GM12878 (cell line): ENCODE data around the gene SEMA7A. TPM values are rescaled to one million over a fixed set of nuclear protein-coding genes. Genes with fewer than 3 reads are reported as not detected.

Source experiments
- ATAC-seq: fragments of 200-7000 bp; cut with Tn5 transposase; 3 replicates; pipeline ENCODE4 v1.9.1; 2020; ENCODE audit warnings: mild to moderate bottlenecking, moderate library complexity
- BruUV-seq: library from RNA; stranded (reverse); fragments of 400-500 nt; replicated peaks from 2 replicates; lab custom pipeline; 2021; lab: Mats Ljungman, UMichigan
- CTCF ChIA-PET: fragments of 300-600 bp; sonication (Branson Sonifier 250); formaldehyde crosslinking; extraction: SDS; loops from one replicate; lab custom pipeline; 2021; ENCODE audit warnings: inconsistent platforms; lab: Yijun Ruan, JAX
- POLR2A ChIA-PET: fragments of 350-600 bp; formaldehyde crosslinking; extraction: SDS; loops from one replicate; lab custom pipeline; 2021; ENCODE audit warnings: inconsistent platforms; lab: Charles Lee
- RAD21 ChIA-PET: fragments of 300-600 bp; sonication (Branson Sonifier 250); formaldehyde crosslinking; loops from one replicate; lab custom pipeline; 2023; ENCODE audit warnings: antibody characterized with exemption; ENCODE audit not compliant: unreplicated experiment; lab: Charles Lee
- SMC1A ChIA-PET: fragments of 300-600 bp; sonication (Branson Sonifier 250); formaldehyde crosslinking; loops from one replicate; lab custom pipeline; 2023; ENCODE audit not compliant: unreplicated experiment, uncharacterized antibody; lab: Charles Lee
- DNase-seq: peaks from one replicate; pipeline ENCODE4 v3.0.0-alpha.2; 2011; ENCODE audit warnings: low read depth, low spot score
- FAIRE-seq: peaks from 3 replicates; lab custom pipeline; 2011; peaks lifted over from hg19 to GRCh38; lab: Jason Lieb, UNC
- H2AFZ ChIP-seq: 2 replicates; pipeline ENCODE4 v1.6.0; 2011; ENCODE audit warnings: low read depth, low read length, control low read depth; ENCODE audit not compliant: control insufficient read depth
- H3K27ac ChIP-seq: 2 replicates; pipeline ENCODE4 v1.5.1; 2011; ENCODE audit warnings: control low read depth; ENCODE audit not compliant: control insufficient read depth, insufficient read depth
- H3K27me3 ChIP-seq, 2 experiments: replicated peaks in 1 of 2; 2 replicates each; pipeline versions ENCODE4 v1.6.0 to v1.6.1; 2011; ENCODE audit warnings: low read length in 1 of 2; ENCODE audit not compliant: control insufficient read depth in 2 of 2, insufficient read depth in 2 of 2
- H3K36me3 ChIP-seq, 2 experiments: 2 replicates each; pipeline ENCODE4 v1.5.1; 2011; ENCODE audit warnings: low read length in 1 of 2; ENCODE audit not compliant: control insufficient read depth in 2 of 2, insufficient read depth in 2 of 2
- H3K4me1 ChIP-seq: 2 replicates; pipeline ENCODE4 v1.6.1; 2011; ENCODE audit warnings: mild to moderate bottlenecking, low read length, moderate library complexity, mixed read lengths; ENCODE audit not compliant: control insufficient read depth, insufficient read depth
- H3K4me2 ChIP-seq: 2 replicates; pipeline ENCODE4 v1.6.0; 2011; ENCODE audit warnings: control low read depth; ENCODE audit not compliant: control insufficient read depth, insufficient read depth
- H3K4me3 ChIP-seq: fragments of 200-600 bp; sonication (generic); 2 replicates; pipeline ENCODE4 v1.5.1; 2016
- H3K79me2 ChIP-seq: 2 replicates; pipeline ENCODE4 v1.6.0; 2011; ENCODE audit warnings: low read length; ENCODE audit not compliant: control insufficient read depth, insufficient read depth
- H3K9ac ChIP-seq: 2 replicates; pipeline ENCODE4 v1.8.0; 2011; ENCODE audit warnings: low read length, control low read depth, mixed read lengths; ENCODE audit not compliant: control insufficient read depth, insufficient read depth
- H3K9me3 ChIP-seq: replicated peaks from 3 replicates; pipeline ENCODE4 v1.5.1; 2011; ENCODE audit warnings: mild to moderate bottlenecking, low read length; ENCODE audit not compliant: control insufficient read depth, insufficient read depth
- H4K20me1 ChIP-seq: 2 replicates; pipeline ENCODE4 v1.6.0; 2011; ENCODE audit not compliant: control insufficient read depth, insufficient read depth
- HDAC6 ChIP-seq: fragments of 200-600 bp; sonication (generic); IDR thresholded peaks from one replicate; pipeline ENCODE4 v1.8.0; 2017; ENCODE audit warnings: antibody characterized with exemption; ENCODE audit not compliant: unreplicated experiment
- IRF4 ChIP-seq: IDR thresholded peaks from 2 replicates; pipeline ENCODE4 v1.6.1; 2011; ENCODE audit warnings: low read depth, low read length
- MEF2A ChIP-seq: IDR thresholded peaks from 2 replicates; pipeline ENCODE4 v1.6.1; 2011; ENCODE audit warnings: low read depth, mild to moderate bottlenecking, low read length, moderate library complexity; ENCODE audit not compliant: insufficient read depth
- NRF1 ChIP-seq: conservative IDR thresholded peaks from 2 replicates; pipeline ENCODE4 v1.6.1; 2011; ENCODE audit warnings: mild to moderate bottlenecking, low read depth, low read length, improper control_type of control experiment
- RAD51 ChIP-seq: fragments of 450-650 bp; IDR thresholded peaks from 2 replicates; pipeline ENCODE4 v1.6.1; 2016; ENCODE audit warnings: moderate library complexity, mild to moderate bottlenecking, inconsistent platforms
- WGBS: methylation state at CpG from one replicate; pipeline ENCODE4 v1.1.6; 2016; ENCODE audit warnings: low lambda C conversion rate; ENCODE audit not compliant: insufficient replicate concordance, insufficient coverage; ENCODE audit errors: missing lambda C conversion rate; 5-methylcytosine and 5-hydroxymethylcytosine counted together
- in situ Hi-C: fragments of 300-500 bp; cut with MboI; formaldehyde crosslinking; loops from 9 replicates; pipeline ENCODE4 v1.14.3; 2018; ENCODE audit warnings: mixed read lengths
- intact Hi-C: fragments of 100-400 bp; cut with micrococcal nuclease; formaldehyde crosslinking; loops from one replicate; pipeline ENCODE4 v1.14.2; 2022; ENCODE audit not compliant: unreplicated experiment
- polyA plus RNA-seq, 11 experiments: library from polyadenylated mRNA; depleted of rRNA in 4 of 11; unstranded in 6 of 11; stranded (reverse) in 5 of 11; fragments of >200 nt; fragmentation: Nextera tagmentation in 4 of 11; fragmentation: Illumina TruSeq in 1 of 11; extraction: Ambion mirVana in 4 of 11; extraction: Trizol in 1 of 11; gene quantifications; 1 replicate in 1 of 11; 2 replicates in 10 of 11; pipeline versions ENCODE4 v1.2.1 to v1.2.3, GENCODE V29; 2011 to 2016; ENCODE audit warnings: inconsistent platforms in 2 of 11, missing spikeins in 2 of 11, low read depth in 1 of 11
- total RNA-seq, 4 experiments: library from RNA; depleted of rRNA in 3 of 4; stranded (reverse); fragments of >200 nt in 3 of 4; fragmentation: Illumina TruSeq in 1 of 4; extraction: Trizol in 1 of 4; gene quantifications; 2 replicates each; pipeline versions ENCODE4 v1.2.1 to v1.2.3, GENCODE V29; 2013 to 2021
- TF ChIP-seq, protein P1 (sequence below): IDR thresholded peaks from 2 replicates; pipeline ENCODE4 v1.6.1; 2011; ENCODE audit warnings: borderline replicate concordance, low read depth, mild to moderate bottlenecking, moderate library complexity, mixed read lengths, low read length; ENCODE audit not compliant: insufficient read depth; ENCODE audit errors: extremely low read length
- TF ChIP-seq, protein P2 (sequence below), 3 experiments: IDR thresholded peaks in 2 of 3; conservative IDR thresholded peaks in 1 of 3; 2 replicates each; pipeline ENCODE4 v1.5.1; 2011; ENCODE audit warnings: low read depth in 3 of 3, low read length in 3 of 3, mild to moderate bottlenecking in 3 of 3, control low read depth in 2 of 3, moderate library complexity in 2 of 3, inconsistent platforms in 1 of 3, mixed read lengths in 1 of 3; ENCODE audit not compliant: control insufficient read depth in 2 of 3, insufficient read depth in 1 of 3; ENCODE audit errors: extremely low read depth in 1 of 3
- TF ChIP-seq, protein P3 (sequence below): fragments of 450-650 bp; IDR thresholded peaks from 2 replicates; pipeline ENCODE4 v1.6.1; 2018; ENCODE audit warnings: borderline replicate concordance, mild to moderate bottlenecking; ENCODE audit not compliant: partially characterized antibody

Gene SEMA7A
- total and polyA plus RNA-seq, 10 of the 15 experiments (the other 5 are each of a cell fraction or from before 2014, with no cell fraction given) = 0.08 to 112 (median 53.5) TPM

DNA sequence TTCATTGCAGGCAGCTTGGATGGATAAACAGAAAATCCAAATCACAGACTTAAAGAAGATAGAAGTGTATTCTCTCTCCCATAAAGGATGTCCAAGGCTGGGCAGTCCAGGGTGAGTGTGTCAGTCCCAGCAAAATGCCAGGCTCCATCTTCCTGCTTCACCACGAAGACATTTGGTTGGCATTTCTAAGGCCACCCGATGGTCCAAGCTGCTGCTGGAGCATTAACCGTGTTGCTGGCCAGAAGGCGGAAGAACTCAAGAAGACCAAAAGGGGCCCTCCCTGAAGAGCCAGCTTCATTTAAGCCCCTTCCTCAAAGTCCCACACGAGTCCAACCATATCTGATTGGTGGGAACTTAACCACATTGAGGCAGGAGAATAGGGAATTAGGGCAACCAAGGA is 63.3 kb downstream of the SEMA7A start:
- peaks cover 1 to 3% of the 10 kb centered on the region in 2 experiments; a peak in 3 of 4 replicates for H3K27me3 ChIP-seq
- H4K20me1 ChIP-seq = no peaks in the 10 kb centered on the region
- intact Hi-C loops (no loop called here), in situ Hi-C loops (no loop called here)
- H3K9me3 ChIP-seq = no peaks in the 10 kb centered on the region
- ATAC-seq = no peak
- no peaks in the 10 kb centered on the region; the same call in 1 of the 2 replicates for H3K79me2 ChIP-seq
- WGBS = 53% methylated on average over 5 of the region's 5 CpGs
- no peaks in the 10 kb centered on the region for H3K36me3 ChIP-seq
- ChIA-PET RAD21 (no interaction called here), CTCF (interaction anchor here (3.8 to 21.7 kb wide), 3 partner anchors 67 to 262 kb away, joined by 27 to 655 read pairs (median 41); partner anchors contain the start of gene SEMA7A), POLR2A (no interaction called here), SMC1A (interaction anchor here (21.3 kb wide), 1 partner anchor 67 kb away, joined by 544 read pairs; the partner anchor contains the start of gene SEMA7A)
- no peak overlapping the region for H3K27ac ChIP-seq
- peaks cover 11% of the 10 kb centered on the region for H3K4me1 ChIP-seq
- BruUV-seq = no TSS peak
- H2AFZ ChIP-seq = no peak overlapping the region
- TF ChIP-seq, protein P1, sequence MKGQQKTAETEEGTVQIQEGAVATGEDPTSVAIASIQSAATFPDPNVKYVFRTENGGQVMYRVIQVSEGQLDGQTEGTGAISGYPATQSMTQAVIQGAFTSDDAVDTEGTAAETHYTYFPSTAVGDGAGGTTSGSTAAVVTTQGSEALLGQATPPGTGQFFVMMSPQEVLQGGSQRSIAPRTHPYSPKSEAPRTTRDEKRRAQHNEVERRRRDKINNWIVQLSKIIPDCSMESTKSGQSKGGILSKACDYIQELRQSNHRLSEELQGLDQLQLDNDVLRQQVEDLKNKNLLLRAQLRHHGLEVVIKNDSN = no peak
- TF ChIP-seq, protein P2, sequence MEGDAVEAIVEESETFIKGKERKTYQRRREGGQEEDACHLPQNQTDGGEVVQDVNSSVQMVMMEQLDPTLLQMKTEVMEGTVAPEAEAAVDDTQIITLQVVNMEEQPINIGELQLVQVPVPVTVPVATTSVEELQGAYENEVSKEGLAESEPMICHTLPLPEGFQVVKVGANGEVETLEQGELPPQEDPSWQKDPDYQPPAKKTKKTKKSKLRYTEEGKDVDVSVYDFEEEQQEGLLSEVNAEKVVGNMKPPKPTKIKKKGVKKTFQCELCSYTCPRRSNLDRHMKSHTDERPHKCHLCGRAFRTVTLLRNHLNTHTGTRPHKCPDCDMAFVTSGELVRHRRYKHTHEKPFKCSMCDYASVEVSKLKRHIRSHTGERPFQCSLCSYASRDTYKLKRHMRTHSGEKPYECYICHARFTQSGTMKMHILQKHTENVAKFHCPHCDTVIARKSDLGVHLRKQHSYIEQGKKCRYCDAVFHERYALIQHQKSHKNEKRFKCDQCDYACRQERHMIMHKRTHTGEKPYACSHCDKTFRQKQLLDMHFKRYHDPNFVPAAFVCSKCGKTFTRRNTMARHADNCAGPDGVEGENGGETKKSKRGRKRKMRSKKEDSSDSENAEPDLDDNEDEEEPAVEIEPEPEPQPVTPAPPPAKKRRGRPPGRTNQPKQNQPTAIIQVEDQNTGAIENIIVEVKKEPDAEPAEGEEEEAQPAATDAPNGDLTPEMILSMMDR (IDR thresholded peaks at IDR 0.05 in 2 of 3, conservative IDR thresholded peaks at IDR 0.05 in 1 of 3; ENCODE audit: control insufficient read depth in 2 of 3, extremely low read depth in 1 of 3, insufficient read depth in 1 of 3, low read depth in 3 of 3, low read length in 3 of 3) = no peak
- no peak for TF ChIP-seq MEF2A
- no peak for TF ChIP-seq NRF1
- no peak for TF ChIP-seq RAD51
- TF ChIP-seq IRF4 = no peak
- TF ChIP-seq, protein P3, sequence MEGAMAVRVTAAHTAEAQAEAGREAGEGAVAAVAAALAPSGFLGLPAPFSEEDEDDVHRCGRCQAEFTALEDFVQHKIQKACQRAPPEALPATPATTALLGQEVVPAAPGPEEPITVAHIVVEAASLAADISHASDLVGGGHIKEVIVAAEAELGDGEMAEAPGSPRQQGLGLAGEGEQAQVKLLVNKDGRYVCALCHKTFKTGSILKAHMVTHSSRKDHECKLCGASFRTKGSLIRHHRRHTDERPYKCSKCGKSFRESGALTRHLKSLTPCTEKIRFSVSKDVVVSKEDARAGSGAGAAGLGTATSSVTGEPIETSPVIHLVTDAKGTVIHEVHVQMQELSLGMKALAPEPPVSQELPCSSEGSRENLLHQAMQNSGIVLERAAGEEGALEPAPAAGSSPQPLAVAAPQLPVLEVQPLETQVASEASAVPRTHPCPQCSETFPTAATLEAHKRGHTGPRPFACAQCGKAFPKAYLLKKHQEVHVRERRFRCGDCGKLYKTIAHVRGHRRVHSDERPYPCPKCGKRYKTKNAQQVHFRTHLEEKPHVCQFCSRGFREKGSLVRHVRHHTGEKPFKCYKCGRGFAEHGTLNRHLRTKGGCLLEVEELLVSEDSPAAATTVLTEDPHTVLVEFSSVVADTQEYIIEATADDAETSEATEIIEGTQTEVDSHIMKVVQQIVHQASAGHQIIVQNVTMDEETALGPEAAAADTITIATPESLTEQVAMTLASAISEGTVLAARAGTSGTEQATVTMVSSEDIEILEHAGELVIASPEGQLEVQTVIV = no peak
- no peak for TF ChIP-seq HDAC6
- H3K4me3 ChIP-seq = no peak overlapping the region
- H3K4me2 ChIP-seq = no peak overlapping the region
- FAIRE-seq = no peak
- H3K9ac ChIP-seq = no peak overlapping the region
- no peak for DNase-seq
